ENCODE measurements around the gene TREML1.

DNA sequence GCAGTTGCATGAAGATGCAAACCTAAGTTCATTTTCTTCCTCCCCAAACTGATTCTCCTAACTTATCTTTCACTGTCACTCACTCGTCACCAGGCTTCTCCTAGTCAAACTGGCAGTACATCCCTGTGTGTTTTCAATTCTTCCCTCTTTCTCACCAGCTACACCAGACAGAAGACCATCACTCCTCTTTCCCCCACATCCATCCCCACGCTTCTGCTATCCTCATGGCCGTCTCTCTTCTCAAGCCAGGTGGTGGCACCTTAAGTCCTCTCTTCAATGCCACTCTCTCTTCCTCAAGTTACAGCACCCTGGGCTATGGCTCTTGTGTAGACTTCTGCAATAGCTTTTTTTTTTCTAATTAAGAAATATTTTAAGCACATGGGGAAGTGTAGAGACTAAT, 23.1 kb upstream of the TREML1 start:
- no peak for TF ChIP-seq POLR2A (IDR thresholded peaks at IDR 0.05; ENCODE audit: low read length)
- TF ChIP-seq GATA1 (IDR thresholded peaks at IDR 0.05; ENCODE audit: low read depth, low read length): no peak

Measured in erythroblast (primary cell).